ENCODE results near the gene C1QTNF5. TPM values are rescaled to one million over a fixed set of nuclear protein-coding genes. Genes with fewer than 3 reads are reported as not detected.

The C1QTNF5 gene
- total RNA-seq, 1 experiment from 2014 or later: not detected

- Histone ChIP-seq H3K4me1 (ENCODE audit: control insufficient read depth, insufficient read depth, low read length) (peaks cover 39% of the 10 kb centered on the region), H3K4me3 (ENCODE audit: low read depth in 2 of 2, low read length in 2 of 2) (peak overlapping the region; percentile 36 to 48), H3K9me3 (ENCODE audit: control insufficient read depth, insufficient read depth, low read depth, low read length) (no peaks in the 10 kb centered on the region), H3K27me3 (ENCODE audit: control insufficient read depth, insufficient read depth, low read length) (no peaks in the 10 kb centered on the region), H3K27ac (ENCODE audit: low read length) (peak overlapping the region; percentile 24; the same call in 1 of the 2 replicates), H3K36me3 (ENCODE audit: control insufficient read depth, insufficient read depth, low read length) (no peaks in the 10 kb centered on the region)
- peak; percentile 100 for TF ChIP-seq CTCF (IDR thresholded peaks at IDR 0.05)
- 0 out of 2 replicates have a peak, but pooled peaks have one; percentile 60 for TF ChIP-seq SIN3A (IDR thresholded peaks at IDR 0.05; ENCODE audit: borderline replicate concordance, insufficient read depth, low read depth, low read length)
- TF ChIP-seq POLR2AphosphoS5 (IDR thresholded peaks at IDR 0.05; ENCODE audit: low read depth, low read length): no peak
- no peak for TF ChIP-seq TCF7L2 (IDR thresholded peaks at IDR 0.05; ENCODE audit: low read depth, low read length)
- no peak for TF ChIP-seq REST (IDR thresholded peaks at IDR 0.05; ENCODE audit: insufficient read depth in 1 of 2, low read depth in 2 of 2, low read length in 1 of 2)
- ChIA-PET CTCF (interaction anchor here (0.5 to 3.5 kb wide), 12 partner anchors 17 to 1036 kb away, joined by 3 to 43 read pairs (median 4); no protein-coding TSS in a partner anchor), POLR2A (no interaction called here)
- ATAC-seq (peak; percentile 62), DNase-seq (ENCODE audit: low read depth, low spot score) (no peak)
- intact Hi-C loops (cut with micrococcal nuclease; ENCODE audit: unreplicated experiment): loop anchor here (2.0 to 5.0 kb wide), 2 partner anchors 33 to 135 kb away; no protein-coding TSS in a partner anchor
- no TSS peak for BruUV-seq (replicated peaks)
- in situ Hi-C loops (cut with HindIII; ENCODE audit: low pct_unique_long_range_greater_than_20kb, low sequenced_read_pairs): no loop called here
These were observed 921 bp downstream of the C1QTNF5 start for GRCh38 chr11:119339589-119340334.

DNA sequence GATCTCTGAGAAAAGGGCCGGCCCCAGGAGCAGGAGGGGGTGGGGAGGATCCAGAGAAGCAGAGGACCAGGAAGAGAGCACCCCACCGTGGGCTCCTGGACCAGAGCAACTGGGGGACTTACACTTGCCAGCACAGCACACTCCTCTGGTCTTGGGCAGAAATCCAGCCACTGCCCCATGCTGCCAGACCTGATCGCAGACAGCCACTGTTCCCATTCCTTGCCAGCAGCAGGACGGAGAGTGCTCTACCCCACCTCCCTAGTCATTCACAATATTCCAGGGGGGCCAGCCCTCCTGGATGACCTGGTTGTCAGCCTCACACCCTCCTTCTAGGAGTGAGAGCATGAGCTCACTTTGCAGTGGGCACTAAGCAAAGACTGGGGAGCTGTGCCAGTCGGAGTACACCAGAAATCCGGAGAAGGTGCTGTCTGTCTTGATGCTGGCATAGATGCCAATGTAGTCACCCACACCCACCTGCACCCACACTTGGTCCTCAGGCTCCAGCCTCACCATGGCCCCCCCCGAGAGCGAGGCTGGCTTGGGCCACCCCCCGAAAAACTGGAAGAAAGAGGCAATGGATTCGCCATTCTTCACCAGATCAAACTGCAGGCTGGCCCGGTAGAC lies 1.6 kb downstream of the C1QTNF5 start:
- in situ Hi-C loops (cut with HindIII; ENCODE audit: low pct_unique_long_range_greater_than_20kb, low sequenced_read_pairs) (no loop called here), intact Hi-C loops (cut with micrococcal nuclease; ENCODE audit: unreplicated experiment) (loop anchor here (2.0 to 5.0 kb wide), 2 partner anchors 33 to 136 kb away; no protein-coding TSS in a partner anchor)
- Histone ChIP-seq H3K27ac (ENCODE audit: low read length) (no peak overlapping the region), H3K9me3 (ENCODE audit: control insufficient read depth, insufficient read depth, low read depth, low read length) (no peaks in the 10 kb centered on the region), H3K36me3 (ENCODE audit: control insufficient read depth, insufficient read depth, low read length) (no peaks in the 10 kb centered on the region), H3K4me1 (ENCODE audit: control insufficient read depth, insufficient read depth, low read length) (peaks cover 40% of the 10 kb centered on the region), H3K27me3 (ENCODE audit: control insufficient read depth, insufficient read depth, low read length) (no peaks in the 10 kb centered on the region), H3K4me3 (ENCODE audit: low read depth in 2 of 2, low read length in 2 of 2) (peak overlapping the region in 1 of 2 experiments; percentile 48; a peak in 1 of 4 replicates)
- BruUV-seq (replicated peaks): no TSS peak
- ATAC-seq (no peak), DNase-seq (ENCODE audit: low read depth, low spot score) (no peak)
- TF ChIP-seq REST (IDR thresholded peaks at IDR 0.05; ENCODE audit: insufficient read depth in 1 of 2, low read depth in 2 of 2, low read length in 1 of 2): no peak
- TF ChIP-seq CTCF (IDR thresholded peaks at IDR 0.05): no peak
- TF ChIP-seq TCF7L2 (IDR thresholded peaks at IDR 0.05; ENCODE audit: low read depth, low read length): no peak
- TF ChIP-seq POLR2AphosphoS5 (IDR thresholded peaks at IDR 0.05; ENCODE audit: low read depth, low read length): no peak
- POLR2A ChIA-PET: no interaction called here
- CTCF ChIA-PET: interaction anchor here (0.5 to 3.5 kb wide), 16 partner anchors 17 to 1169 kb away, joined by 3 to 43 read pairs (median 4); partner anchors contain the start of genes CBL and DPAGT1
